GM19193 (cell line): ENCODE results near the gene ACADL.

Experiments
- POLR2A ChIP-seq: IDR thresholded peaks from 4 replicates; pipeline ENCODE4 v1.6.1; 2011; ENCODE audit not compliant: insufficient read depth, insufficient read length; ENCODE audit errors: extremely low read depth

Gene ACADL

GRCh38 chr2:210188755-210189154, 36.5 kb downstream of the ACADL start:
- no peak for TF ChIP-seq POLR2A

GRCh38 chr2:210188190-210188589, 37.1 kb downstream of the ACADL start:
- TF ChIP-seq POLR2A = no peak

- no peak for TF ChIP-seq POLR2A
These were observed 44.8 kb downstream of the ACADL start for GRCh38 chr2:210180477-210180876.

- TF ChIP-seq POLR2A = no peak
These were observed 45.8 kb downstream of the ACADL start for GRCh38 chr2:210179351-210179990.

GRCh38 chr2:210177769-210178168, 47.5 kb downstream of the ACADL start:
- no peak for TF ChIP-seq POLR2A

GRCh38 chr2:210174086-210174485, 51.2 kb downstream of the ACADL start:
- TF ChIP-seq POLR2A = no peak

- no peak for TF ChIP-seq POLR2A
These were observed 53.0 kb downstream of the ACADL start for GRCh38 chr2:210172219-210172575.

GRCh38 chr2:210171309-210172218, 53.7 kb downstream of the ACADL start, which contains the start of gene KANSL1L:
Gene KANSL1L, minus strand, starts transcription at chr2:210171409. Its CDS starts 16,827 bp downstream, at chr2:210154582.
- TF ChIP-seq POLR2A = peak; percentile 76

- peak; percentile 71 for TF ChIP-seq POLR2A
These were observed 54.6 kb downstream of the ACADL start for GRCh38 chr2:210170446-210171303.

GRCh38 chr2:210170196-210170445, 55.1 kb downstream of the ACADL start:
- TF ChIP-seq POLR2A = no peak

- TF ChIP-seq POLR2A = no peak
These were observed 55.6 kb downstream of the ACADL start for GRCh38 chr2:210169516-210170195.

GRCh38 chr2:210167227-210167626, 58.0 kb downstream of the ACADL start:
- no peak for TF ChIP-seq POLR2A

GRCh38 chr2:210162466-210163124, 62.7 kb downstream of the ACADL start:
- no peak for TF ChIP-seq POLR2A

GRCh38 chr2:210159059-210159458, 66.2 kb downstream of the ACADL start:
- no peak for TF ChIP-seq POLR2A
